ENCODE data around the gene PDE5A.
A peak's percentile ranks its signal among the peaks of the same experiment; 100 is the strongest.
"Not testable (repeated sequence)": the region's sequence is repeated elsewhere in the genome, so short reads cannot be mapped to it uniquely, and the experiment has no call there.

PDE5A gene

DNA sequence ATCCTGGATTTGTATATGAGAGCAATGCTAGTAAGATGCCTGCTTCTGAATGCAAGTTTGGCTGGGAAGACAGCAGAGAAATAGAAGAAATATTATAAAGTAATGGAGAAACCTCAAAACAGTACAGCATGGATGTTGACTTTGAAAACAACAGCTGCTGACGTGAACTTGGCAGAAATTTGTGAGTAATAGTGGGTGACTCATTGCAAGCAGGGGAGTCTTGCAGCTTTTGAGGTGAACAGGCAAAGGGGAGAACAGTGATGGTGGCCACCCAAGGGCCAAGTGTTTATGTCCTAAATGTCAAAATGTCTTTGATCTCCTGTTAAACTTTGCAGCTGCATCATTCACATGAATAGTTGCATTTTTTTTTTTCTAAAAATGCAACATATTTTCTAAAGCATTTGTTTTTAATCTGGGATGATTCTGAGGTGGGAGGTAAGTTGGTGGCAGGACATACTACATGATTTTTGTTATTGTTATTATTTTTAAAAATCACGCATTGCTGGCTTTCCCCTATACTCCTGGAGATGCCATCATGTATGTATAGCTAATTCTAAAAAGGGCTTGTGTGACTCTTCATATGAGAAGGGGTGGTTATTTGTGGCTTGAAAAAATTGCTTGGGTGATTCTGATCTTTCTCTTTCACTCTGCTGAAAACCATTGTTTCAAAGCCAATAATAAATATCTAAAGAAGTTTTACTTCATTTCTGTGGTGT is 158.4 kb downstream of the PDE5A start:
- not testable (repeated sequence) for DNase-seq (ENCODE audit: low spot score)

DNA sequence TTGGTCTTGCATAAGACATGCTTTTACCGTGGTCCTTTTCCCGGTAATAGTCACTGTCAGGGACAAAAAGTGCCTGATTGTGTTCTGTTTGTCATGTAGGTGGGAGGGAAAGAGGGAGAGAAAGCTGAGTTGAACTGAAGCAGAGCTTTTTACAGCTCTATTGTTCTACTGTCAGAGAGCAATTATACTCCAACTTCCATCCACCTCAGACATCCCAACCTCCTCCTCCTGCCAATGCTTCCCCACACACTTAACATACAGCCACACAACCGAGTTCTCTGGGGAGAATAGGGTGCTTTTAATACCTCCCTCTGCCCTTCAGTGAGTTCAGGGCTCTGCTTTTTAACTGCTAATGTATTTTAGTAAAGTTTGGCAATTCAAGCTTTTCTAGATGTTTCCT is 159.6 kb downstream of the PDE5A start:
- DNase-seq (ENCODE audit: low spot score), result not testable (repeated sequence)

DNA sequence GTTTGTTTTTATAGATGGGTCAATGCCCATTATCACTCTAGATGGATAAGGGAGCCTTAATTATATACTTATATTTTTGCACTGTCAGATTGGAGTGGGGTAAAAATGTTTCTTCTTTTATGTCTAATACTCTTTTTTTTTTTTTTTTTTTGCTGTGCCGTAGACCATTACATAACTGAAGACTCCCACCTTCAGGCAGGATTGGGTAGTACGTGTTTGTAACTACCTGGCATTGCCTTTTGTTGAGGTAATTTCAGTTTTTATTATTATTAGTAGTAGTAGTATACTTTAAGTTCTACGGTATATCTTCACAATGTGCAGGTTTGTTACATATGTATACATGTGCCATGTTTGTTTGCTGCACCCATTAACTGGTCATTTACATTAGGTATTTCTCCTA is 165.9 kb downstream of the PDE5A start:
- not testable (repeated sequence) for DNase-seq (ENCODE audit: low spot score)

DNA sequence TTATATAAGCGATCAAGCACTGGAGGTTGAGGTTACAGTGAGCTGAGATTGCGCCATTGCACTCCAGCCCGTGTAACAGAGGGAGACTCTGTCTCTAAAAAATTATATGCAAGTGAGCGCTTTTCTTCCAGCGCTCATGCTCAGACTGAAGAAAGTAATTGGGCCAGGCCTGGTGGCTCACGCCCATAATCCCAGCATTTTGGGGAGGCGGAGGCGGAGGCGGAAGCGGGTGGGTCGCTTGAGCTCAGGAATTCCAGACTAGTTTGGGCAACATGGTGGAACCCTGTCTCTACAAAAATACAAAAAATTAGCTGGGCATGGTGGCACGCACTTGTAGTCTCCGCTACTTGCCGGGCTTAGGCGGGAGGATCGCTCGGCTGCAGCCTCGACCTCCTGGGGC is 172.9 kb downstream of the PDE5A start:
- not testable (repeated sequence) for DNase-seq (ENCODE audit: low spot score)

DNA sequence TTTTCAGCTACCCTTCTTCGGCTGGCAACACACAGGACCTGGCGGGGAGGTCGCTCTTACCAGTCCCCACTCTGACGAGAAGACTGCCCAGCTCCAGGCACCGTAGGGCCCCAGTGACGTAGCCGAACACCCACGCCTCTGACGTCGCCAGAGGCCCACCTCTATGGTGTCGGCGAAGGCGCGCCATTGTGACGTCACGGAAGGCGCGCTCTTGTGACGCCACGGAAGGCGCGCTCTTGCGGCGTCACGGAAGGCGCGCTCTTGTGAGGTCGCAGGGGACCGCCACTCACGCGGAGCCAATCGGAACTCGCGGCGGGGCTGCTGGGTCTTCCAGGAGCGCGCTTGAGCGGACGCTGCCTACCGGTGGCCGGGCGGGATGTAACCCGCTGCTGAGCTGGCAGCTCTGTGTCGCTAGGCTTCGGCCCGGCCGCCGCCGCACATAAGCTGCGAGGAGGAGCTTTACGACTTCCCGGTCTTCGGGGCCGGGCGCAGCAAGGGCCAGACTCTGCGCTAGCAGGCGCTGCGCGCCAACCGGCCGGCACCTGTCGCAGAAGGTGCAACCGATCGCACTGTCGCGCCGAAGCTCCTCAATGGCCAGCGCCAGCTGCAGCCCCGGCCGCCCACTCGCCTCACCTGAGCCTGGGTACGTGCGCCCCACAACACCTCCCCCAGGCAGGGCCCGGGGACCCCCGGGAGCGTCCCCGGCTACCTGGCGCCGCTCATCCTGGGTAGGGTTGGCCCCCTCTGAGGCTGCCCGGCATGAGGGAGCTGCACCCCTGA is 173.9 kb downstream of the PDE5A start:
- DNase-seq (ENCODE audit: low spot score), result peak; percentile 97

DNA sequence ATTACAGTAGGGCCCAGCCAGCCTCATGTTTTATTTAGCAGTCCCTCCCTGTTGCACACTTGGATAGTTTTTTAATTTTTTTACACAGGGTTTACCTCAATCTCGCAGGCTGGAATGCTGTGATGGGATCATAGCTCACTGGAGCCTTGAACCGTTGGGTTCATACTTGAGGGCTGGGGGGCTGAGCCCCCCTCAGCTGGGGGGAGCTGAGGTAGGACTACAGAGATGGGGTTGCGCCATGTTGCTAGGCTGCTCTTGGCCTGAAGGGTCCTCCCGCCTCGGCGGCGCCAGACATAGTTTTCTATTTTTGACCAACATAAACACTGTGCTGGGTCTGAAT is 174.5 kb downstream of the PDE5A start:
- not testable (repeated sequence) for DNase-seq (ENCODE audit: low spot score)

DNA sequence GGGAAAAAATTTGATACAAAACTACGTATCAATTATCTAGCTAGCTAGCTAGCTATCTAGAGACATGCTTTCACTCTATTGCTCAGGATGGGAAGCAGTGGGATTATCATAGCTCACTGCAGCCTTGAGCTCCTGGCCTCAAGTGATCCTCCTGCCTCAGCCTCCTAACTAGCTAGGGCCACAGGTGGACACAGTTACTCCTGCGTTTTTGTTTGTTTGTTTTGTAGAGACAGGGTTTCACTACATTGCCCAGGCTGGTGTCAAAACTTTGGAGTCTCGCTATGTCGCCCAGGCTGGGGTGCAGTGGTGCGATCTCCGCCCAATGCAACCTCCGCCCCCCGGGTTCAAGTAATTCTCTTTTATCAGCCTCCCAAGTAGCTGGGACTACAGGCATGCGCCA is 175.3 kb downstream of the PDE5A start:
- not testable (repeated sequence) for DNase-seq (ENCODE audit: low spot score)

DNA sequence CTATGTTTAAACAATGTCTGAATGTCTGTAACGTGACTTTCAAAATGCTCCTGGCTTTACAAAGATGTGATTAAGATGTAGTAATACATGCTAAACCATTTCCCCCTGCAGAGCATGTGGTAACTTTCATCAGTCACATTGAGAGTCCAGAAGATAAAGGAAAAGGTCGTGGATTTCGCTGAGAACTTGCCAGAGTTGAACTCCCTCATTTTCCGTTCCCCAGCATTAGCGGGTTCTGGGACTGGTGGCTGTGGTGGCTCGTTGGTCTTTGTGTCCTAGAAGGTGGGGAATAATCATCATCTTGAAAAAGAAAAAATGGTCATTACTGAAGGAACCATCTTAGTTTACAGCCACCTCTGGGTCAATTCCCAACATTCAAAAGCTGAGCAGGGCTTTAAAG is 178.8 kb downstream of the PDE5A start:
- not testable (repeated sequence) for DNase-seq (ENCODE audit: low spot score)

Data from ecto neural progenitor cell (in vitro differentiated cells).